Neural progenitor cell (in vitro differentiated cells): ENCODE measurements around the gene PGBD5.

Experiments used
- EZH2 ChIP-seq: fragments of 200-600 bp; sonication (generic); IDR thresholded peaks from 2 replicates; pipeline ENCODE4 v1.6.1; 2017; ENCODE audit warnings: antibody characterized with exemption, mild to moderate bottlenecking, moderate library complexity
- EZH2phosphoT487 ChIP-seq: fragments of 200-600 bp; sonication (generic); IDR thresholded peaks from 2 replicates; pipeline ENCODE4 v1.6.1; 2017; ENCODE audit warnings: antibody characterized with exemption
- TF ChIP-seq, protein P1 (sequence below): fragments of 200-600 bp; sonication (generic); IDR thresholded peaks from 2 replicates; pipeline ENCODE4 v1.5.1; 2017; ENCODE audit warnings: antibody characterized with exemption, mild to moderate bottlenecking

DNA sequence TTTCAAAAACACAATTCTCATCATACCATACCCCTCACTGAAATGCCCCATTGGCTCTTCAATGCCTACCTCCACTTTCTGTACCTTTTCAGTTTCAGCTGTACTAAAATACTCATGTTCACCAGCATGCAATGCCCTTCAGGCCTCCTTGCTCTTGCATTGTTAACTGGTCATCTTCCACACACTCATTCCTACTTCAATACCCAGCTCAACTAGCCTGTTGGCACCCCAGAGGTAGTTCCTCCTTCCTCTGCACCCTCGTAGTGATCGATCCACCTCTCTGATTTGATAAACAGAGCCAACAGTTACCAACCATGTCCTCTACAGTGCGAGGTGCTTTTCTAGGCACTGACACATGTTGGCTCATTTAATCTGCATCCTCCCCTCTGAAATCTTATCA lies 46.7 kb downstream of the PGBD5 start:
- TF ChIP-seq EZH2 (no peak), EZH2phosphoT487 (no peak)
- TF ChIP-seq, protein P1, sequence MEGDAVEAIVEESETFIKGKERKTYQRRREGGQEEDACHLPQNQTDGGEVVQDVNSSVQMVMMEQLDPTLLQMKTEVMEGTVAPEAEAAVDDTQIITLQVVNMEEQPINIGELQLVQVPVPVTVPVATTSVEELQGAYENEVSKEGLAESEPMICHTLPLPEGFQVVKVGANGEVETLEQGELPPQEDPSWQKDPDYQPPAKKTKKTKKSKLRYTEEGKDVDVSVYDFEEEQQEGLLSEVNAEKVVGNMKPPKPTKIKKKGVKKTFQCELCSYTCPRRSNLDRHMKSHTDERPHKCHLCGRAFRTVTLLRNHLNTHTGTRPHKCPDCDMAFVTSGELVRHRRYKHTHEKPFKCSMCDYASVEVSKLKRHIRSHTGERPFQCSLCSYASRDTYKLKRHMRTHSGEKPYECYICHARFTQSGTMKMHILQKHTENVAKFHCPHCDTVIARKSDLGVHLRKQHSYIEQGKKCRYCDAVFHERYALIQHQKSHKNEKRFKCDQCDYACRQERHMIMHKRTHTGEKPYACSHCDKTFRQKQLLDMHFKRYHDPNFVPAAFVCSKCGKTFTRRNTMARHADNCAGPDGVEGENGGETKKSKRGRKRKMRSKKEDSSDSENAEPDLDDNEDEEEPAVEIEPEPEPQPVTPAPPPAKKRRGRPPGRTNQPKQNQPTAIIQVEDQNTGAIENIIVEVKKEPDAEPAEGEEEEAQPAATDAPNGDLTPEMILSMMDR, result no peak
